Gastrocnemius medialis (tissue), 4 donors: ENCODE results near the gene OTULIN.

Source experiments
- CTCF ChIP-seq, 5 experiments: fragments of 450-650 bp in 3 of 5; fragments of 200-600 bp in 2 of 5; sonication (generic) in 2 of 5; IDR thresholded peaks in 4 of 5; conservative IDR thresholded peaks in 1 of 5; 1 replicate in 4 of 5; 2 replicates in 1 of 5; pipeline ENCODE4 v1.5.1; 2016 to 2019; ENCODE audit warnings: antibody characterized with exemption in 5 of 5, mild to moderate bottlenecking in 3 of 5, moderate library complexity in 3 of 5
- POLR2A ChIP-seq, 2 donors: fragments of 450-650 bp; IDR thresholded peaks; one replicate each; pipeline ENCODE4 v1.6.1; 2017; ENCODE audit warnings: antibody characterized with exemption in 2 of 2, mild to moderate bottlenecking in 2 of 2, moderate library complexity in 2 of 2

- no peak for TF ChIP-seq CTCF (IDR thresholded peaks at IDR 0.05 in 4 of 5, conservative IDR thresholded peaks at IDR 0.05 in 1 of 5)
- TF ChIP-seq POLR2A (IDR thresholded peaks at IDR 0.05) = no peak
Measured at GRCh38 chr5:14739981-14740380, 75.5 kb downstream of the OTULIN start.
